Right atrium auricular region (tissue), 2 donors: ENCODE results near the gene CLDN20. TPM values are rescaled to one million over a fixed set of nuclear protein-coding genes. Genes with fewer than 3 reads are reported as not detected.
"Not testable (repeated sequence)": the region's sequence is repeated elsewhere in the genome, so short reads cannot be mapped to it uniquely, and the experiment has no call there.

ENCODE experiments used
- DNase-seq: peaks from one replicate; pipeline ENCODE4 v3.0.0-alpha.2; 2019; ENCODE audit warnings: low spot score
- H3K27ac ChIP-seq, 2 donors: fragments of 200-600 bp; sonication (generic); 1 replicate in 1 of 2; 2 replicates in 1 of 2; pipeline ENCODE4 v1.5.1; 2016 to 2019
- H3K27me3 ChIP-seq, 2 donors: fragments of 200-600 bp; sonication (generic); one replicate each; pipeline versions ENCODE4 v1.5.1 to v1.6.0; 2017 to 2019
- H3K36me3 ChIP-seq: fragments of 200-600 bp; sonication (generic); one replicate; pipeline ENCODE4 v1.5.1; 2016
- H3K4me1 ChIP-seq, 2 donors: fragments of 200-600 bp; sonication (generic); one replicate each; pipeline versions ENCODE4 v1.5.1 to v1.6.0; 2017 to 2019
- H3K4me3 ChIP-seq, 2 donors: fragments of 200-600 bp; sonication (generic); 1 replicate in 1 of 2; 2 replicates in 1 of 2; pipeline ENCODE4 v1.5.1; 2017 to 2019; ENCODE audit warnings: mild to moderate bottlenecking in 1 of 2, moderate library complexity in 1 of 2
- H3K9me3 ChIP-seq, 2 donors: fragments of 200-600 bp; sonication (generic); one replicate each; pipeline ENCODE4 v1.5.1; 2019
- CTCF ChIP-seq, 2 donors: fragments of 200-600 bp; sonication (generic); IDR thresholded peaks; one replicate each; pipeline ENCODE4 v1.5.1; 2019; ENCODE audit warnings: antibody characterized with exemption in 2 of 2
- total RNA-seq, 2 donors: library from RNA; depleted of rRNA; stranded (reverse); fragments of >200 nt; gene quantifications; one replicate each; pipeline ENCODE4 v1.1.0, GENCODE V29; 2016

The CLDN20 gene
- total RNA-seq = not detected

- no peak for TF ChIP-seq CTCF (IDR thresholded peaks at IDR 0.05)
- no peaks in the 10 kb centered on the region for H3K4me1 ChIP-seq
- H3K4me3 ChIP-seq = no peak within 1 kb of the TSS
- no peaks in the 10 kb centered on the region for H3K9me3 ChIP-seq
- DNase-seq = no peak
- peaks cover 16% of the 10 kb centered on the region for H3K36me3 ChIP-seq
- H3K27me3 ChIP-seq = no peaks in the 10 kb centered on the region
- no peak within 1 kb of the TSS for H3K27ac ChIP-seq
Observed at GRCh38 chr6:155263373-155264063, at the start of gene CLDN20. Gene CLDN20, plus strand, starts transcription at chr6:155264013. Its CDS starts 11,707 bp downstream, at chr6:155275720.

GRCh38 chr6:155215906-155216305, 47.9 kb upstream of the CLDN20 start:
- H3K27ac ChIP-seq = no peak overlapping the region
- no peak for DNase-seq
- no peak overlapping the region for H3K4me3 ChIP-seq
- H3K27me3 ChIP-seq = no peaks in the 10 kb centered on the region
- H3K36me3 ChIP-seq = no peaks in the 10 kb centered on the region
- TF ChIP-seq CTCF (IDR thresholded peaks at IDR 0.05) = no peak
- H3K9me3 ChIP-seq = no peaks in the 10 kb centered on the region
- H3K4me1 ChIP-seq = no peaks in the 10 kb centered on the region

- Histone ChIP-seq H3K9me3 (no peaks in the 10 kb centered on the region), H3K36me3 (no peaks in the 10 kb centered on the region), H3K27ac (no peak overlapping the region), H3K4me3 (no peak overlapping the region), H3K27me3 (no peaks in the 10 kb centered on the region), H3K4me1 (no peaks in the 10 kb centered on the region)
- TF ChIP-seq CTCF (IDR thresholded peaks at IDR 0.05) = no peak
- DNase-seq = no peak
Observed at GRCh38 chr6:155216312-155217046, 47.3 kb upstream of the CLDN20 start.

- not testable (repeated sequence) for H3K36me3 ChIP-seq, H3K27me3 ChIP-seq, H3K9me3 ChIP-seq, H3K4me3 ChIP-seq, H3K4me1 ChIP-seq, H3K27ac ChIP-seq, DNase-seq
Observed at GRCh38 chr6:155218711-155219110, 45.1 kb upstream of the CLDN20 start.

- no peak for DNase-seq
- no peak overlapping the region for H3K27ac ChIP-seq
- H3K4me1 ChIP-seq = no peaks in the 10 kb centered on the region
- TF ChIP-seq CTCF (IDR thresholded peaks at IDR 0.05) = no peak
- no peaks in the 10 kb centered on the region for H3K27me3 ChIP-seq
- no peaks in the 10 kb centered on the region for H3K36me3 ChIP-seq
- H3K9me3 ChIP-seq = no peaks in the 10 kb centered on the region
- H3K4me3 ChIP-seq = no peak overlapping the region
Observed at GRCh38 chr6:155219299-155219698, 44.5 kb upstream of the CLDN20 start.

- Histone ChIP-seq H3K27me3 (no peaks in the 10 kb centered on the region), H3K36me3 (no peaks in the 10 kb centered on the region), H3K4me1 (no peaks in the 10 kb centered on the region), H3K9me3 (no peaks in the 10 kb centered on the region), H3K4me3 (no peak overlapping the region), H3K27ac (no peak overlapping the region)
- DNase-seq = no peak
- no peak for TF ChIP-seq CTCF (IDR thresholded peaks at IDR 0.05)
Observed at GRCh38 chr6:155219858-155220301, 43.9 kb upstream of the CLDN20 start.
